GM18511 (cell line): ENCODE measurements around the gene GLTP.

ENCODE experiments used
- ATAC-seq: cut with Tn5 transposase; IDR thresholded peaks from one replicate; pipeline ENCODE4 v1.9.1; 2021; ENCODE audit warnings: mild to moderate bottlenecking, moderate library complexity; ENCODE audit not compliant: unreplicated experiment

Gene GLTP

DNA sequence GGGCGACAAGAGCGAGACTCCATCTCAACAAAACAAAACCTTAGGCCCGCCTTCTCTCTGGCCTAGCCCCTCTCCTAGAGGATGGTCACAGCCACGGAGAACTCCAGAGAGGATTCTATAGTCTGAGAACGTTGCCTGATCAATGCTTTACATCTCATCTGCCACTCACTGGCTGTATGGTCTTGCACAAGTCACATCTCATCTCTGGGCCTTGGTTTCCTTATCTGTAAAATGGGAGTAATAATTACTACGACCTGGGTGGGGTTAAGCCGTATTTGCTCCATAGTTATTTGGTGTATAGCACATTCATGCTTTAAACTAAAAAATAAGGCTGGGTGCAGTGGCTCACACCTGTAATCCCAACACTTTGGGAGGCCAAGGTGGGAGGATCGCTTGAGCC, 55.6 kb downstream of the GLTP start:
- ATAC-seq: no peak

DNA sequence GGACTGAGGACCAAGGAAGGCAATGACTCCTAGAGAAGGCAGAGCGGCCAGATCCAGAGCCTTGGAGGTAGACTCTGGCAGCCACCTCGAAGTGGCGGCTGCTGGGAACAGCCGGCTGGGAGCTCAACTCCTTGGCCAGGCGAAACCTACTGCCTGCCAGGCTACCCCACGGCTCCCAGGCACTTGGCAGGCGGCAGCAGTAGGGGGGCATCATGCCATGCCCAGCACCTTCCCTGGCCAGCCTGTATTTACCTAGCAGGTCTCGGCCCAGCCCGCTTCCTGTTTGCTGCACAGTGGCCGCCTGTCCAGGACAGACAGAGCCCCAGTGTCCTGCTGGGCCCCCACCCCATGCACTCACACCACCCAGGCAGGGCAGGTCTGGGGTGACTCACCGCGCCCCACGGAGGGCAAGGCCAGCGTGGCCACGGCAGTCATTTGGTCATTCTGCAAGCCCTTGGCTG, 57.4 kb downstream of the GLTP start:
- no peak for ATAC-seq

DNA sequence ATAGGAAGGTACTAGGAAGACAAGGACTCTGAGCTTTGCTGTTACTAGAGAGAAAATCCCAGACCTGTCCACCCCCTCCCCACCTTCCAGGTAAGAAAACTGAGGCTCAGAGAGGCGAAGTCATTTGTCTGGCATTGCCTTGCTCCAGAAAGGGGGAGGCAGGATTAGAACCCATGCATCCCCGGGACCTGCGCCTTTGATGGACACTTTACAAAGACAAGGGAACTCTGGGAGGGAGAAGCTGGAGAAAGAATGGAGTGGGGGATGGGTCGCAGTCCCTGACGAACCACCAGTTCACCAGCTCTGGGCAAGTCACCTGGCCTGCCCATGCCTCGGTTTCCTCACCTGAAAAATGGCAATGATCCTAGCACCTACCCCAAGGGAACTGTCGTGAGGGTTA, 57.9 kb downstream of the GLTP start:
- no peak for ATAC-seq

DNA sequence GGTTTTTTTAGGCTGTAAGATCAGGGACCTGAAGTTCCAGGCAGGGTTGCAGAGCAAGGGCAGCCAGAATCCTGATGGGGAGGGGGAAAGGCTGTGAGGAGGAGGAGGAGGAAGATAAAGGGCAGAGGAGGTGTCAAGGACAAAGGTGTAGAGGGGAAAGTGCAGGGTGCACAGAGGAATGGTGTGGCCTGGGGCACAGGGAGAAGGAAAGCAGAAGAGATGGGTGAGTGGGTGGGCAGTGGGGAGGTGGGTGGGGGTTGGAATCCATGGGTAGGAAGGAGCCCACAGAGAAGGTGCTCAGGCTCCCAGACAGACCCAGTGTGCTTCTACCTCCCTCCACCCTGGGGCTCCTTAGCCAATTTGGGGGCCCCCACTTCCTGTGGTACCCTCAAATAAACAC, 58.4 kb downstream of the GLTP start:
- ATAC-seq: no peak

DNA sequence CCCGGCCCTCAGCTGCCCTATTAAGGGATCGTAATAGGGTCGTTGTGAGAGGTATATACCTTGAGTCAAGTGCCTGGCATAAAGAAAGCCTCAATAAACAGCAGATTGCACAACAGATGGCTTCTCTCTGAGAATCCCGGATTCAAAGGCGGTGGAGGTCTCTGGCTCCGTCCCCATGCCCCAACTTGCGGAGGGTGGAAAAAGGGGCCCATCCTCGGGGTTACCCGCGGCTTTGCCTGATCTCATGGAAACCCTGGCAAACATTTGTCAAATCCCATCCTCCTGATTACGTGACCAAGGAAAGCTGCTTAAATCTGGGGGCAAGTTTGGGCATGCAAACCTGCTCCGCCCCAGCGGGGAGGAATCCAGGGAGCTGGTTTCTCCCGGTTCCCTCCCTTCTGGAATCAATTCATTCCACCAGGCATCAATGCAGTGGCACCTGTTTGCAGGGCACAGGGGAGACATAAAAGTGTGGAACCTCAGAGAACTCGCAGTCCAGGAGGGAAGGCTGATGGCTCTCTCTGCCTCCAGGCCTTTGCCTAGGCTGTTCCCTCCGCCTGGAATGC, 59.4 kb downstream of the GLTP start:
- no peak for ATAC-seq

DNA sequence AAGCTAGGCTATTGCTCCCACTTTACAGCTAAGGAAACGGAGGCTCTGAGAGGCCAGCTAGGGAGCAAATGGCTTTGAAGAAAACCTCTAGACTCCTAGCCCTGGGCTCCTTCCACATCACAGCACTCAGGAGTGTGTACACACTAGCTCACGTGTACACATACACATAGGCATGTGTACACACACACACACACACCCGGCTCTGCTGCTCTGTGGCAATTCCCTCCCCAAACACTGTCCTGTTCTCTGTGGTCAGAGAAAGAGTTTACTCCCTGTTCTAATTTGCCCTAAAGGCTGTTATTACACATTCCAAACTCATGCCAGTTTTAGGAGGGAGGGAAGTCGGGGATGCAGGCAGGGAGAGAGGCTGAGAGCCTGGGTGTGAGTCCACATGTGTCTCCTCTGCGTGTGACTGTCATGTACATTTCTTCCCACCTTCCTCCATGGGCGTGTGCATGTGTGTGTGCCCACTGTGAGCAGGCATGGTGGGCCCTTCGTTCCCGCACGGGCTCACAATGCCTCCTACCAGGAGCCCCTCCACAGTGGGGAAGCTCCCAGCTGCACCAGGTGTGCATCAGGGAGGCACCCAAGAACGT, 61.3 kb downstream of the GLTP start:
- no peak for ATAC-seq

DNA sequence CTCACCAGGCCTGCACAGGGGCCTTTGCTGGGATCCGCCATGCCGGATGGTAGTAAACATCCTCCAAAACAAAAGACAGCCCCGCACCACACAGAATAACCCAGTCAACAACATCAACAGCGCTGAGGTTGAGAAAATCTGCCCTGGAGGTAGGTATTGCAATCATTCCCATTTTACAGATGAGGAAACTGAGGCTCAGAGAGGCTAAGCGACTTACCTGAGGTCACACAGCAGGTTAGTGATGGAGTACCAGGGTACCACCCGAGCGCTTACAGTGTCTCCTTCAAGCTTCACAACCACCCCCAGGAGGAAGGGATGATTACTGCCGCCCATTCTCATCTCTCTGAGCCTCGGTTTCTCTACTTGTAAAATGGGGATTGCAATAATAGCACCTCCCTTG, 62.1 kb downstream of the GLTP start:
- no peak for ATAC-seq

DNA sequence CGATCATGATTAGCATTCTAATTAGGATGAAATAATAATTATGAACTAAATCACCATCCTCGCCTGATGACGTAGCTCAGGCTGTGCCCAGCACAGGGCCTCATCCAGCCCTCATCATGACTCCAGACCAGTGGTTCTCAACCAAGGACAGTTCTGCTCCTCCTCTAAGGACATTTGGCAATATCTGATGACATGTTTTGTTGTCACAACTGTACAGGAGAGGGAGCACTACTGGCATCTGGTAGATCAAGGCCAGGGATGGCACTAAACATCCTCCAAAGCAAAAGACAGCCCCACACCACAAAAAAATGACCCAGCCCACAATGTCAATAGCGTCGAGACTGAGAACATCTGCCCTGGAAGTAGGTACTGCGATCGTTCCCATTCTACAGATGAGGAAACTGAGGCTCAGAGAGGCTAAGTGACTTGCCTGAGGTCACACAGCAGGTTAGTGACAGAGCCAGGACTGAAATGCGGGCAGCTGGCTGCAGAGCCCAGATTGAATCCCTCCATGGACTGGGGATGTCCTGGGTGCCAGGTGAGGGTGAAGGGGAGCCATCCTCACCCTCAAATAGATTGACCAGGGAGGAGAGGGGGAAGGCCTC, 62.6 kb downstream of the GLTP start:
- ATAC-seq: no peak

DNA sequence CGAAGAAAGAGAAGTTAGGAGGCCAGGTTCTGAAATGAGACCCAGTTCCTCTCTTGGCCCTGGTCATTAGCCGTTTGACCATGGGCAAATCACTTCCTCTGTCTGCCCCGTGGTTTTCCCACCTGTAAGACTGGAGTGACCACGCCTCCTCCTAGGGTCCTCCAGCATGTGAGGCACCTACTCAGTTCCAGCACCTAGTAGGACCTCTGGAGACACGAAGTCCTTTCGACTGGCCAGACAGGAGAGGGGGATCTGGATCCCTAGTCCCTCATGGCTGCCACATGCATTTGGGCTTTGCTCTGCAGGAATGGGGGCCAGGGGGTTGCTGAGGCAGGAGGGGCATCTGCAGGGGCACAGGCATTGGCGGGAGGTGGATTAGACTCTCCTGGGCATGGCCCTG, 63.5 kb downstream of the GLTP start:
- ATAC-seq: no peak

DNA sequence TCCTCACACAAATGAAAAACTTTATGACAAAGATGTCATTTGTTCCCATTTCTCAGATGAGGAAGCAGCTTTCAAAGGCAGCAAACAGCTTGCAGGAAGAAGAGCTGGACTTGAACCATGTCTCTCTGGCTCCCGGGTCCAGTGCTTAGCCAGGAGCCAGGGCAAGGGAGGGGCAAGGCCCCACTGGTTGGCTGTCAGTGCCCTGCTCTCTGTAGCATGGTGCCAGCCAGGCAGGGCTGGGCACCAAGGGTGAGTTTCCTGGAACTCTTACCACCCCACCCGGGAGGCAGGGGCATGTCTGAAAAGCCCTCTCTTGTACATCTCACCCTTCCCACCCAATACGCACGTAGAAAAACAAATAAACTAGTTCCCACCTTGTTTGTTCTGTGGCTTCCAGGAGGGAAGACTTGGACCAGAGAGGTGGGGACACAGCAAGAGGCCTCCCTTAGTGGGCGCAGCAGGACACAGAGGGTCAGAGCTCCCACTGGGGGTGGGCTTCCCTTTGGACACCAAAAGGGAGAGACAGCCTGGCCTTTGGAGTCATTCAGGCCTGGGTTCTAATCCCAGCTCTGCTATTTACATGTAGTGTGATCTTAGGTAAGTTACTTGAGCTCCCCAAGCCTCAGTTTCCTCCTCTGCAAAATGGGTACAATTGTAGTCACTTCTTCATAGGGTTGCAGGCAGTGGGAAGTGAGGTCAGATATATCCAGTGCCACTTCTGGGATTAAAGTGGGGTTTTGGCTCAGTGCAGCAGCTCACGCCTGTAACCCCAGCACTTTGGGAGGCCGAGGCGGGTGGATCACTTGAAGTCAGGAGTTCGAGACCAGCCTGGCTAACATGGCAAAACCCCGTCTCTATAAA, 64.4 kb downstream of the GLTP start:
- ATAC-seq: no peak

DNA sequence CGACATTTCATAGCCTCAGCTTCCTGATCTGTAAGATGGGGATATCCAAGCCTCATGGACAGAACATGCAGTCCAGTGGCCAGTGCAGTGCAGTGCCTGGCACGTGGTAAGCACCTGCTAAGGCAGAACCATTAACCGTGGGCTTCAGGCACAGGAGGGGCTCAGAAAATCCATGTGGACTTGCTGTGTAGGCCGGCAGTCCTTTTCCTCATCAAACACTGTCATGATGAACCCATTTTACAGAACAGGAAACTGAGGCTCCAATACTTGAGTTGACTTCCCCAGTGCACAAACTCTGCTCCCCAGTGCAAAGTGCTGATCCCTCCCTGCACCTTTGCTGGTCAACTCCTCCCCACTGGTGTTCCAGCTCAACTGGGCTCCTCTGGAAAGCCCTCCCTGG, 65.1 kb downstream of the GLTP start:
- no peak for ATAC-seq

DNA sequence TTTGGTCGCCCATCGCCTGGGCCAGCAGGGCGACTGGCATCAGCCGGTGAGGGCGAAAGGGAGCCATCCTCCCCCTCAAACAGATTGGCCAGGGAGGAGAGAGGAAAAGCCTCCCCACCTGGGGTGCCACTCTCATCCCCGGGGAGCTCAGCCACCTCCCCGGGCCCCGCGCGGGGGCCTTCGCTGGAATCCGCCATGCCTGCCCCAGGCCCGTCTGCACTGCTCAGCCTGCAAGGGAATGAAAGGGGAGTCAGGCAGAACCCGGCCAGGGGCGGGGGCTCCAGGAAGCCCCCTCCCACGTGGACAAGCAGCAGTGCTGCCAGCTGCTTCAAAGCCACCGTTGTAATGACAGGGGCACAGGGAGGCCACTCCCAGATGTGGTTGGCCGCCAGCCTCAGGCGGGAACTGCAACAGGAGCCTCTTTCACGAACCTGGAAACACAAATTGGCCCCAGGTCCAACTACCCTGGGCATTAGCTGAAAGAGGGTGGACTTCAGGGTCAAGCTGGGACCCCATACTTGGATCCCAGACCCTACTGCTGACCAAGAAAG, 65.7 kb downstream of the GLTP start:
- ATAC-seq: no peak

DNA sequence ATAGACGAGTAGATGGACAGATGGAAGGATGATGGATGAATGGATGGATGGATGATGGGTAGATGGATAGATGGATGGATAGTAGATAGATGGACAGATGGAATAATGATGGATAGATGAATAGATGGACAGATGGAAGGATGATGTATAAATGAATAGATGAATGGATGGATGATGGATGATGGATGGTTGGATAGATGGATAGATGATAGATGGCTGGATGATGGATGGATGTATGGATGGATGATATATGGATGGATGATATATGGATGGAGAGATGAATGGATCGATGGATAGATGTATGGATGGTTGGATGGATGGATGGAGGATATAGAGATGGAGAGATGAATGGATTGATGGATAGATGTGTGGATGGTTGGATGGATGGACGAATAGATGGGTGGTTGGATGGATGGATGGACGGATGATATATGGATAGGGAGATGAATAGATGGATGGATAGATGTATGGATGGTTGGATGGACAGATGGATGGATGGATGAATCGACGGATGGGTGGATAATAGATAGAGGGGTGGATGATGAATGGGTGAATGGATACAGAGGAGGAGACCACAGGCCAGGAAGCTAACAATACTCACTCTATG, 66.4 kb downstream of the GLTP start:
- ATAC-seq: no peak

DNA sequence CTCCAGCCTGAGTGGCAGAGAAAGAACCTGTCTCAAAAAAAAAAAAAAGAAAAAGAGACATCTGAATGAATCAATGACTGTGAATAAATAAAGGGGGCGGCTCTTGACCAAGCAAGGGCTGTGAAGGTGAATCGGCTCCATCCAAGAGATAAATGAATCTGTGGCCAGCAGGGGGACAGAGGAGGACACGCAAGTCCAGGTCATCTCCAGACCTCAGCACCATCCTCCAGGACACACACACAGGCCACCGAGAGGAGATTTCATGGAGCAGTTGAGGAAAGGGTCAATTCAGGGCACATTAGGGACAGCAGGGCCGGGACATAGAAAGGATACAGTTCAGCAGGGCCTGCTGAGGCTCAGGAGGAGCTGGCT, 68.7 kb downstream of the GLTP start:
- ATAC-seq: no peak

DNA sequence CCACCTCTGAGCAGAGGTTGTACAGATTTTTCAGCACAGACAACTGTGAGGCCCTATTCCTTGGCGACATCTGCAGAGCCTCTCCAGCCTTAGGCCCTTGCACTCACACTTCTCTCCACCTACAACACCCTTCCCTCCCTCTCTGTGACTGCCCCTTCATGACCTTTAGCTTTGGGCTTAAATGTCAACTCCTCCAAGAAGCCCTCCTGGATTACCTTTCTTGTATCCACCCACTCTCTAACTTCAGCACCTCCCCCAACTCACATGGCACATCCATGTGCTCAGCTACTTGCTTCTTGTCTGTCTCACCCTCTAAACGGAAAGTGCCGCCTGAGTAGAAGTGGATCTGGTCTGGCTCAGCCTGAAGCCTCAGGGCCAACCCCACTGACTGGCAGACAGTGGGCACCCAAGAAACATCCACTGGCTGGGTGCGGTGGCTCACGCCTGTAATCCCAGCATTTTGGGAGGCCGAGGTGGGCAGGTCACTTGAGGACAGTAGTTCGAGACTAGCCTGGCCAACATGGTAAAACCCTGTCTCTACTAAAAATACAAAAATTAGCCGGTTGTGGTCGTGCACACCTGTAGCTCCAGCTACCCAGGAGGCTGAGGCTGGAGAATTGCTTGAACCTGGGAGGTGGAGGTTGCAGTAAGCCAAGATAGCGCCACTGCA, 69.3 kb downstream of the GLTP start:
- no peak for ATAC-seq

DNA sequence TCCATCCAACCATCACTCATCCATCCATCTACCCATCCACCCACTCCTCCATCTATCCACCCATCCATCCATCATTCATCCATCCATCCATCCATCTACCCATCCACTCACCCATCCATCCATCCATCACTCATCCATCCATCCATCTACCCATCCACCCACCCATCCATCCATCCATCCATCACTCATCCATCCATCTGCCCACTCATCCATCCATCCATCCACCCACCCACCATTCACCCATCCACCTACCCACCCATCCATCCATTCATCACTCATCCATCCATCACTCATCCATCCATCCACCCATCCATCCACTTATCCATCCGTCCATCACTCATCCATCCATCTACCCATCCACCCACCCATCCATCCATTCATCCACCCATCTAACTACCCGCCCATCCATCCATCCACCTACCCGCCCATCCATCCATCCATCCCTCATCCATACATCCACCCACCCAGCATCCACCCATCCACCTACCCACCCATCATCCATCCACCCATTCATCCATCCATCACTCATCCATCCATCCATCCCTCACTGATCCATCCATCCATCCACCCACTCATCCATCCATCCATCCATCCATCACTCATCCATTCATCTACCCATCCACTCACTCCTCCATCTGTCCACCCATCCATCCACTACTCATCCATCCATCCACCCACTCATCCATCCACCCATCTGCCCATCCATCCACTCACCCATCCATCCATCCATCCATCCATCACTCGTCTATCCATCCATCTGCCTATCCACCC, 71.3 kb downstream of the GLTP start:
- no peak for ATAC-seq

DNA sequence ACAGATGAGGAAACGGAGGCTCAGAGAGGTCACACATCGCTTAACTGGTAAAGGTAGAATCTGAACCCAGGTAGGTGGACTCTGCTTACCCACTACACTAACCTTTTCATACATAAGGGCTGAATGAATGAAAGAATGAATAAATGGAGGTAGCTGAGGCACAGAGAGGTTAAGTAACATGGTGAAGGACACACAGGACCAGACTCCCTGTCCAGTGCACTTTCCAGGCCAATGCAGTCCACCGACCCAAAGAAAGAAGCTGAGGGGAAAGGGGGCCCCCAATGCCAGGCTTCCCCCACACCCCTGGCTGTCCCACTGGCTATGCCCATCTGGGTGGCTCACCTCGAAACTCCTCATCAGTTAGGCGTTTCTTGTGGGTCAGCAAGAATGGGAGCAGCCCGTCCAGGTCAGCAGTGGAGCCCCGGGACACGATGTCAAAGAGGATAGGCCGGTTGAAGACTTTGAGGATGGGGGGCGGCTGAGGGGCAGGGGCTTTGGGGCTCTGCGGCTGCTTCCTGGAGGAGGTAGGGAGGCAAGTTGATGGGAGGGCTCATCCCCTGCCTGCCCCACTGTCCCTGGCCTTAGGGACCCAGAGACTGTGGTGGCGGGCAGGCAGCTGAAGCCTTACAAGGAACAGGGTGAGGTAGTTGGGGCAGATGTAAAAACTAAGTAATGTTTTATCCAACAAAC, 72.2 kb downstream of the GLTP start:
- ATAC-seq: no peak

DNA sequence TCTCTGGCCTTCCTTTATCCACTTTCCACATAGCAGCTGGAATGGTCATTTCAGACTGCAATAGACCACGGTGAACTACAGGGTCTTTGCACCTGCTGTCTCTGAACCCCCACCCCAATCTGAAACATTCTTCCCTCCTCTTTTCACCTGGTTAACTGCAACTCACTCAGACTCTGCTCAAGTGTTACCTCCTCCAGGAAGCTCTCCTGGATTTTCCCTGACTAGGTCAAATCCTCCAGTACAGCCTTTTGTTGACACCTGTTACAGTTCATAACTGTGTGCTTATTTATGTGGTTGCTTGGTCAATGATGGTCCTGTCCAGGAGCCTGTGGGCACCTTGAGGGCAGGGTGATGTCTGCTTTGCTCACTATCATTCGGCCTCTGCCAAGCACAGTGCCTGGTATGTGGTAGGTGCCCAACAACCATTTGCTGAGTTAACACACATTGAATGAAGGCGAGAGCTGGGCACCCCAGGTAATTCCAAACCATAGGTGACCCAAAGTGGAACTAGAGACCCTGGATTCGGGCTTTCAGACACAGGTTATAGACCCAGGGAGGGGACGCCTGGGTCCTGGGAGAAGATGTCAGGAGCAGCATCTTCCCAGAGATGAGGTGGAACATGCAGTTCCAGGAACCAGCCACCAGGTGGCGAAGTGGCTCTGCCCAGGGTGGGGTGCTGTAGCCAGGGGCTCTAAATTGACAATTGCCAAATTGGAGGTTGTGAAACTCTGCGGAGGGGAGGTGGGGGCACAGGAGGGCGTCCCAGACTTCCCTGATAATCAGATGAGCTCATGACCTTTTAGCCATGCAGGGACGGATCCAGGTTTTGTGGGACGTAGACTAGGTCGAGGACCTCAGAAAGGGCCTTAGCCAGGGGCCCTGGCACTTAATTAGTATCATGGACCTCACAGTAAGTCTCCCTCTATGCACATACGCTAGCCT, 75.2 kb downstream of the GLTP start:
- ATAC-seq: no peak
